ENCODE results near the gene PCDHB7. TPM values are rescaled to one million over a fixed set of nuclear protein-coding genes. Genes with fewer than 3 reads are reported as not detected.
"Not testable (repeated sequence)": the region's sequence is repeated elsewhere in the genome, so short reads cannot be mapped to it uniquely, and the experiment has no call there.

PCDHB7 gene
- polyA plus RNA-seq (2014; cell fraction: cytosol; rRNA removed), result 0.32 and 0.58 TPM in 2 replicates
- 0.67 and 0.91 TPM in 2 replicates for polyA plus RNA-seq (2014; cell fraction: nucleus; rRNA removed)

DNA sequence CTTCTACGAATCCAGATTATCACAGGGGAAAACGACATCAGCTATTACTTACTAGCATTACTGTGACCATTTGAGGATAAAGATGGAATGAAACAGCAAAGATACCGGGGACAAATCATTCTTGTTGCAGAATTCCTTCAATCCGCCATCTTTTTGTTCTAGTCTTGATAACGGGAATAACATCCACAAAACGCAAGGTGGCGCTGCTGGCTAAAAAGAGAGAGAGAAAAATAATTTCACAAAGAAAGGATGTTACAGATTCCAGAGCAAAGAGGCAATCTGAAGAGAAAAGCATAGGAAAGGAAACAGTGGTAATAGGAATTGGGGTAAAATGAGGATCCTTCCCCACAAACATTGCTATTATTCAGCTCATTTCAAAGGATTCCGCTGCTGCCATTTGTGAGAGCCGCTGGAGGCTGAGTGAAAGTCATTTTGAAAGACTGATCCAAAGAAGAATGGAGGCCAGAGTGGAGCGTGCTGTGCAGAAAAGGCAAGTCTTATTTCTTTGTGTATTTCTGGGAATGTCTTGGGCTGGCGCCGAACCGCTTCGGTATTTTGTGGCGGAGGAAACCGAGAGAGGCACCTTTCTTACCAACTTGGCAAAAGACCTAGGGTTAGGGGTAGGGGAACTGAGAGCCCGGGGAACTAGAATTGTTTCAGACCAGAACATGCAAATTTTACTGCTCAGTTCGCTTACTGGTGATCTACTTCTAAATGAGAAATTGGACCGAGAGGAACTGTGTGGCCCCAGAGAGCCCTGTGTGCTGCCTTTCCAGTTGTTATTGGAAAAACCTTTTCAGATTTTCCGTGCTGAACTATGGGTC lies at the start of gene PCDHB7:
Gene PCDHB7, plus strand, starts transcription at position 264 of the 824 bp plus-strand sequence. Its CDS starts 192 bp downstream, at position 456.
- DNase-seq (ENCODE audit: low spot score), result peak; percentile 45

DNA sequence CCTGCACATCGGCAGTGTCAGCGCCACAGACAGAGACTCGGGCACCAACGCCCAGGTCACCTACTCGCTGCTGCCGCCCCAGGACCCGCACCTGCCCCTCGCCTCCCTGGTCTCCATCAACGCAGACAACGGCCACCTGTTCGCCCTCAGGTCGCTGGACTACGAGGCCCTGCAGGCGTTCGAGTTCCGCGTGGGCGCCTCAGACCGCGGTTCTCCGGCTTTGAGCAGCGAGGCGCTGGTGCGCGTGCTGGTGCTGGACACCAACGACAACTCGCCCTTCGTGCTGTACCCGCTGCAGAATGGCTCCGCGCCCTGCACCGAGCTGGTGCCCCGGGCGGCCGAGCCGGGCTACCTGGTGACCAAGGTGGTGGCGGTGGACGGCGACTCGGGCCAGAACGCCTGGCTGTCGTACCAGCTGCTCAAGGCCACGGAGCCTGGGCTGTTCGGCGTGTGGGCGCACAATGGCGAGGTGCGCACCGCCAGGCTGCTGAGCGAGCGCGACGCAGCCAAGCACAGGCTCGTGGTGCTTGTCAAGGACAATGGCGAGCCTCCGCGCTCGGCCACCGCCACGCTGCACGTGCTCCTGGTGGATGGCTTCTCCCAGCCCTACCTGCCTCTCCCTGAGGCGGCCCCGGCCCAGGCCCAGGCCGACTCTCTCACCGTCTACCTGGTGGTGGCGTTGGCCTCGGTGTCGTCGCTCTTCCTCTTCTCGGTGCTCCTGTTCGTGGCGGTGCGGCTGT lies 48.9 kb upstream of the PCDHB7 start:
- DNase-seq (ENCODE audit: low spot score), result not testable (repeated sequence)

DNA sequence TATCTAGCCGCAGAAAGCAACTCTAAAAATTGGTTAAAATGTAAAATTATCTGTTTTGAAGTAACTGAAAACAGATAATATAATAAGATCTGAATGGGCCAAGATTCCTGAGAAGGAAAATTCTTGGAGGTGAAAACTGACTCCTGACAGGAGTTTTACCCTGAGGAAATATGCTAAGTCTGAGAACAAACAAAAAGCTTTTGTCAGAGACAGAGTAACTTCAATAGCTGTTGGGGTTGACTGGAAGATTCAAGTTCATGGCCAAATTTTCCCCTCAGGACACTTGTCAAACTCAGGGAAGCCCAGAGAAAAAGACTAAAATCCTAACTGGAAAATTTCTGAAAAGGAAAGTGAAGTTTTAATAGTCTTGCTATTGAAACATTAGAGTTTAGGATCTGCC lies 45.1 kb upstream of the PCDHB7 start:
- DNase-seq (ENCODE audit: low spot score), result no peak

DNA sequence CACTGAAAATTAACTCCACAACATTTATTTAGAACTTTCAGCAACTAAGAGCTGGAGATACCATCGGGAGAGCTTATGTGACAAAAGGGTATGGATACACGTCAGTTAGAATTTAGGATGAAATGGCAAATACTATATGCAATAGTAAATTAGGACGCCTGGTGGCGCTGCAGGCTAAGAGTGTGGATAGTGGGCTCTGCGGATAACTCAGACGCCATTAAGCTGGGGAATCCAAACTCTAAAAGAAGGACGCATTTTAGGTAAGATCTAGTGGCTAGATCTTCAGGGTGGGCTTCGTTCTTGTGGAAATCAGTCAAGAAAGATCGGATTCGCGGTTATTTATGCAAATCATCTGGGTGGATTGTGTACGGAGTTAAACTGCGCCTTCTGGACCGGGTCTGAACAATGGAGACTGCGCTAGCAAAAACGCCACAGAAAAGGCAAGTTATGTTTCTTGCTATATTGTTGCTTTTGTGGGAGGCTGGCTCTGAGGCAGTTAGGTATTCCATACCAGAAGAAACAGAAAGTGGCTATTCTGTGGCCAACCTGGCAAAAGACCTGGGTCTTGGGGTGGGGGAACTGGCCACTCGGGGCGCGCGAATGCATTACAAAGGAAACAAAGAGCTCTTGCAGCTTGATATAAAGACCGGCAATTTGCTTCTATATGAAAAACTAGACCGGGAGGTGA lies 37.3 kb upstream of the PCDHB7 start, which contains the start of gene PCDHB5:
Gene PCDHB5, plus strand, starts transcription at position 177 of the 688 bp plus-strand sequence. Its CDS starts 229 bp downstream, at position 406.
- no peak for DNase-seq (ENCODE audit: low spot score)

DNA sequence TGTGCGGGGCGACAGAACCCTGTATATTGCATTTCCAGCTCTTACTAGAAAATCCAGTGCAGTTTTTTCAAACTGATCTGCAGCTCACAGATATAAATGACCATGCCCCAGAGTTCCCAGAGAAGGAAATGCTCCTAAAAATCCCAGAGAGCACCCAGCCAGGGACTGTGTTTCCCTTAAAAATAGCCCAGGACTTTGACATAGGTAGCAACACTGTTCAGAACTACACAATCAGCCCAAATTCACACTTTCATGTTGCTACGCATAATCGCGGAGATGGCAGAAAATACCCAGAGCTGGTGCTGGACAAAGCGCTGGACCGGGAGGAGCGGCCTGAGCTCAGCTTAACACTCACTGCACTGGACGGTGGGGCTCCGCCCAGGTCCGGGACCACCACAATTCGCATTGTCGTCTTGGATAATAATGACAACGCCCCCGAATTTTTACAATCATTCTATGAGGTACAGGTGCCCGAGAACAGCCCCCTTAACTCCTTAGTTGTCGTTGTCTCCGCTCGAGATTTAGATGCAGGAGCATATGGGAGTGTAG lies 36.7 kb upstream of the PCDHB7 start:
- DNase-seq (ENCODE audit: low spot score), result no peak

DNA sequence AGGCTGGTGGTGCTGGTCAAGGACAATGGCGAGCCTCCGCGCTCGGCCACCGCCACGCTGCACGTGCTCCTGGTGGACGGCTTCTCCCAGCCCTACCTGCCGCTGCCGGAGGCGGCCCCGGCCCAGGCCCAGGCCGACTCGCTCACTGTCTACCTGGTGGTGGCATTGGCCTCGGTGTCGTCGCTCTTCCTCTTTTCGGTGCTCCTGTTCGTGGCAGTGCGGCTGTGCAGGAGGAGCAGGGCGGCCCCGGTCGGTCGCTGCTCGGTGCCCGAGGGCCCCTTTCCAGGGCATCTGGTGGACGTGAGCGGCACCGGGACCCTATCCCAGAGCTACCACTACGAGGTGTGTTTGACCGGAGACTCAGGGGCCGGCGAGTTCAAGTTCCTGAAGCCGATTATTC lies 35.1 kb upstream of the PCDHB7 start:
- DNase-seq (ENCODE audit: low spot score), result not testable (repeated sequence)

DNA sequence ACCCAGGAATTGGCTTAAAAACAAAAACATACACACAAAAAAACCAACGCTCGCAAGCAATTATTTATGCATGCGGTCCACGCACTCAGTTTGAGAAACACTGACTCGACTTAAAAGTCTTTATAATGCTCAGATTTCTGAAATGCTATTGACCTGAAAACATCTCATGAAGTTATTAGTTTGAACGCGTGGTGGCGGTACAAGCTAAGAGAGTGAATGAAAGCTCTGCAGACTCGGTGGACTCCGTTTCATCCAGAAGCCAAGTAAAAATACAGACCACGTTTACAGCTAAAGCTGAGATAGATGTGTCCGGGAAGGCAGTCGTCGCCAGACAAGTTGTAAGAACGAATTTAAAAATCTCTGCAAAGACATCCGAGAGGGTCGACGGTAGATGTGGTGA lies 22.6 kb upstream of the PCDHB7 start, which contains the start of gene PCDHB6:
Gene PCDHB6, plus strand, starts transcription at position 246 of the 400 bp plus-strand sequence. CDS start 201 bp downstream, outside the sequence.
- DNase-seq (ENCODE audit: low spot score), result peak; percentile 53

DNA sequence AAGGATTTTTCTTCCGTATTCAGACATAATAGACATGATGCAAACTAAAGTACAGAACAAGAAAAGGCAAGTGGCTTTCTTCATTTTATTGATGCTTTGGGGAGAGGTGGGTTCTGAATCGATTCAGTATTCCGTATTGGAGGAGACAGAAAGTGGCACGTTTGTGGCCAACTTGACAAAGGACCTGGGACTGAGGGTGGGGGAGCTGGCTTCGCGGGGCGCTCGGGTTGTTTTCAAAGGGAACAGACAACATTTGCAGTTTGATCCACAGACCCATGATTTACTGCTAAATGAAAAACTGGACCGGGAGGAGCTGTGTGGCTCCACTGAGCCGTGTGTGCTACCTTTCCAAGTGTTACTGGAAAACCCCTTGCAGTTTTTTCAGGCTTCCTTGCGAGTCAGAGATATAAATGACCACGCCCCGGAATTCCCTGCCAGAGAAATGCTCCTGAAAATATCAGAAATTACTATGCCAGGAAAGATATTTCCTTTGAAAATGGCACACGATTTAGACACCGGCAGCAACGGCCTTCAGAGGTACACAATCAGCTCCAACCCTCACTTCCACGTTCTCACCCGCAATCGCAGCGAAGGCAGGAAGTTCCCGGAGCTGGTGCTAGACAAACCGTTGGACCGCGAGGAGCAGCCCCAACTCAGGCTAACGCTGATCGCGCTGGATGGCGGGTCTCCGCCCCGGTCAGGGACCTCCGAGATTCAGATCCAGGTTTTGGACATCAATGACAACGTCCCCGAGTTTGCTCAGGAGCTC lies 22.0 kb upstream of the PCDHB7 start:
- no peak for DNase-seq (ENCODE audit: low spot score)

DNA sequence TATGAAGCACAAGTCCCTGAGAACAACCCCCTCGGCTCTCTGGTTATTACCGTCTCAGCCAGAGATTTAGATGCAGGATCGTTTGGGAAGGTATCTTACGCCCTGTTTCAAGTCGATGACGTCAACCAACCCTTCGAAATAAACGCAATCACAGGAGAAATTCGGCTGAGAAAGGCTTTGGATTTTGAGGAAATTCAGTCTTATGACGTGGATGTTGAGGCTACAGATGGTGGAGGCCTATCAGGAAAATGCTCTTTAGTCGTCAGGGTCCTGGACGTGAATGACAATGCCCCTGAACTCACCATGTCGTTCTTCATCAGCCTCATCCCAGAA lies 21.5 kb upstream of the PCDHB7 start:
- DNase-seq (ENCODE audit: low spot score), result no peak

DNA sequence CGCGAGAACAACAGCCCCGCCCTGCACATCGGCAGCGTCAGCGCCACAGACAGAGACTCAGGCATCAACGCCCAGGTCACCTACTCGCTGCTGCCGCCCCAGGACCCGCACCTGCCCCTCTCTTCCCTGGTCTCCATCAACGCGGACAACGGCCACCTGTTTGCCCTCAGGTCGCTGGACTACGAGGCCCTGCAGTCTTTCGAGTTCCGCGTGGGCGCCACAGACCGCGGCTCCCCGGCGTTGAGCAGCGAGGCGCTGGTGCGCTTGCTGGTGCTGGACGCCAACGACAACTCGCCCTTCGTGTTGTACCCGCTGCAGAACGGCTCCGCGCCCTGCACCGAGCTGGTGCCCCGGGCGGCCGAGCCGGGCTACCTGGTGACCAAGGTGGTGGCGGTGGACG lies 20.8 kb upstream of the PCDHB7 start:
- not testable (repeated sequence) for DNase-seq (ENCODE audit: low spot score)

DNA sequence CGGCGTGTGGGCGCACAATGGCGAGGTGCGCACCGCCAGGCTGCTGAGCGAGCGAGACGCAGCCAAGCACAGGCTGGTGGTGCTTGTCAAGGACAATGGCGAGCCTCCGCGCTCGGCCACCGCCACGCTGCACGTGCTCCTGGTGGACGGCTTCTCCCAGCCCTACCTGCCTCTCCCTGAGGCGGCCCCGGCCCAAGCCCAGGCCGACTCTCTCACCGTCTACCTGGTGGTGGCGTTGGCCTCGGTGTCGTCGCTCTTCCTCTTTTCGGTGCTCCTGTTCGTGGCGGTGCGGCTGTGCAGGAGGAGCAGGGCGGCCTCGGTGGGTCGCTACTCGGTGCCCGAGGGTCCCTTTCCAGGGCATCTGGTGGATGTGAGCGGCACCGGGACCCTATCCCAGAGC lies 20.3 kb upstream of the PCDHB7 start:
- DNase-seq (ENCODE audit: low spot score), result not testable (repeated sequence)

DNA sequence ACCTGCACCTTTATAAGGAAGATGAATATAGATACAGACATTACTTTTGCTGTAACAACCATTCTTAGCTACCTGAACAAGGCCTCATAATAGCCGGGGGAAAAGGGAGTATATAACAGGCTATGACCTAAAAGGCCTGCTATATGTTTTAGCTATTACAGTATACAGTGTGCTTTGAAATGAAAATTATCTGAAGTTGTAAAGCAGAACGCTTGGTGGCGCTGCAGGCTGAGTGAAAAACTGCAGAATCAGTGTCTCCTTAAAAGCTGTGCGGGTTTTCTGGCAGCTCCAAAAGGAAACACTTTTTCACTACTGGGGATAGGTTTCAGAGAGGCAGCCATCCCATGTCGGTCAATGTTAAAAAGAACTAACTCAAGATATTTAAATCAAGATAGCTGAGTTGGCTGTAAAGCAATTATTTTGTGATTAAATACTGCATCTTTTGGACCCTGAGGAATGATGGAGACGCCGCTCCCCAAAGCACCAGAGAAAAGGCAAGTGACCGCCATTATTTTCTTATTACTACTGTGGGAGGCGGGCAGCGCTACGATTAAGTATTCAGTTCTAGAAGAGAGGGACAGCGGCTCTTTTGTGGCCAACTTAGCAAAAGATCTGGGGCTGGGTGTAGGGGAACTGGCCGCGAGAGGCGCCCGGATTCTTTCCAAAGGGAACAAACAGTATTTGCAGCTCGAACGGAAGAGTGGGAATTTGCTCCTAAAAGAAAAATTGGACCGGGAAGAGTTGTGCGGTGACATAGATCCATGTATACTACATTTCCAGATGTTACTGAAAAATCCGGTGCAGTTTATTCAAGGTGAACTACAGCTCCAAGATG lies 16.7 kb upstream of the PCDHB7 start:
- DNase-seq (ENCODE audit: low spot score), result no peak

DNA sequence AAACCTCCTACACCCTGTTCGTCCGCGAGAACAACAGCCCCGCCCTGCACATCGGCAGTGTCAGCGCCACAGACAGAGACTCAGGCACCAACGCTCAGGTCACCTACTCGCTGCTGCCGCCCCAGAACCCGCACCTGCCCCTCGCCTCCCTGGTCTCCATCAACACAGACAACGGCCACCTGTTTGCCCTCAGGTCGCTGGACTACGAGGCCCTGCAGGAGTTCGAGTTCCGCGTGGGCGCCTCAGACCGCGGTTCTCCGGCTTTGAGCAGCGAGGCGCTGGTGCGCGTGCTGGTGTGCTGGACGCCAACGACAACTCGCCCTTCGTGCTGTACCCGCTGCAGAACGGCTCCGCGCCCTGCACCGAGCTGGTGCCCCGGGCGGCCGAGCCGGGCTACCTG lies 15.1 kb upstream of the PCDHB7 start:
- not testable (repeated sequence) for DNase-seq (ENCODE audit: low spot score)

DNA sequence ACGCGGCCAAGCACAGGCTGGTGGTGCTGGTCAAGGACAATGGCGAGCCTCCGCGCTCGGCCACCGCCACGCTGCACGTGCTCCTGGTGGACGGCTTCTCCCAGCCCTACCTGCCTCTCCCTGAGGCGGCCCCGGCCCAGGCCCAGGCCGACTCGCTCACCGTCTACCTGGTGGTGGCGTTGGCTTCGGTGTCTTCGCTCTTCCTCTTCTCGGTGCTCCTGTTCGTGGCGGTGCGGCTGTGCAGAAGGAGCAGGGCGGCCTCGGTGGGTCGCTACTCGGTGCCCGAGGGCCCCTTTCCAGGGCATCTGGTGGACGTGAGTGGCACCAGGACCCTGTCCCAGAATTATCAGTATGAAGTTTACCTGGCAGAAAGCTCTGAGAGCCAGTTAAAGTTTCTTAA lies 14.5 kb upstream of the PCDHB7 start:
- DNase-seq (ENCODE audit: low spot score), result not testable (repeated sequence)

DNA sequence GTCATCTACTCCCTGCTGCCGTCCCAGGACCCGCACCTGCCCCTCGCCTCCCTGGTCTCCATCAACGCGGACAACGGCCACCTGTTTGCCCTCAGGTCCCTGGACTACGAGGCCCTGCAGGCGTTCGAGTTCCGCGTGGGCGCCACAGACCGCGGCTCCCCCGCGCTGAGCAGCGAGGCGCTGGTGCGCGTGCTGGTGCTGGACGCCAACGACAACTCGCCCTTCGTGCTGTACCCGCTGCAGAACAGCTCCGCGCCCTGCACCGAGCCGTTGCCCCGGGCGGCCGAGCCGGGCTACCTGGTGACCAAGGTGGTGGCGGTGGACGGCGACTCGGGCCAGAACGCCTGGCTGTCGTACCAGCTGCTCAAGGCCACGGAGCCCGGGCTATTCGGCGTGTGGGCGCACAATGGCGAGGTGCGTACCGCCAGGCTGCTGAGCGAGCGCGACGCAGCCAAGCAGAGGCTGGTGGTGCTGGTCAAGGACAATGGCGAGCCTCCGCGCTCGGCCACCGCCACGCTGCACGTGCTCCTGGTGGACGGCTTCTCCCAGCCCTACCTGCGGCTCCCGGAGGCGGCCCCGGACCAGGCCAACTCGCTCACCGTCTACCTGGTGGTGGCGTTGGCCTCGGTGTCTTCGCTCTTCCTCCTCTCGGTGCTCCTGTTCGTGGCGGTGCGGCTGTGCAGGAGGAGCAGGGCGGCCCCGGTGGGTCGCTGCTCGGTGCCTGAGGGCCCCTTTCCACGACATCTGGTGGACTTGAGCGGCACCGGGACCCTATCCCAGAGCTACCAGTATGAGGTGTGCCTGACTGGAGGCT lies 2.1 kb downstream of the PCDHB7 start:
- not testable (repeated sequence) for DNase-seq (ENCODE audit: low spot score)

DNA sequence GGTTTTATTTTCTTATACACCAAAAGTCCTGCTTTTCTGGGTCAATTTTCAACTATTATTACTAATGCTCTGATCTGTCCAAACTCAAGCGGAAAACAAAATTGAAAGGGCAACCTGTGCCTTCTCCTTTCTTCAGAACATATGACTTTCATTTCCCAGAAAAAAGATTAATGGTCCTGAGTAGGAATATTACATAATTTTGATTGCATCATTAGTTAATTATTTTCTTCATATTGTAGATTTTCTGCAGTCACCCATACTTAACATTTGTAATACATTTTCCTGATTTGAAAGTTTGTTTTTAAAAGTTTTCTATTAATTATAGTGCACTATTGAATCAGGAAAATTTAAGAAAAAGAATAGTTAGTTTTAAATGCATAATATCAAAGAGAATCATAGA lies 3.5 kb downstream of the PCDHB7 start:
- no peak for DNase-seq (ENCODE audit: low spot score)

DNA sequence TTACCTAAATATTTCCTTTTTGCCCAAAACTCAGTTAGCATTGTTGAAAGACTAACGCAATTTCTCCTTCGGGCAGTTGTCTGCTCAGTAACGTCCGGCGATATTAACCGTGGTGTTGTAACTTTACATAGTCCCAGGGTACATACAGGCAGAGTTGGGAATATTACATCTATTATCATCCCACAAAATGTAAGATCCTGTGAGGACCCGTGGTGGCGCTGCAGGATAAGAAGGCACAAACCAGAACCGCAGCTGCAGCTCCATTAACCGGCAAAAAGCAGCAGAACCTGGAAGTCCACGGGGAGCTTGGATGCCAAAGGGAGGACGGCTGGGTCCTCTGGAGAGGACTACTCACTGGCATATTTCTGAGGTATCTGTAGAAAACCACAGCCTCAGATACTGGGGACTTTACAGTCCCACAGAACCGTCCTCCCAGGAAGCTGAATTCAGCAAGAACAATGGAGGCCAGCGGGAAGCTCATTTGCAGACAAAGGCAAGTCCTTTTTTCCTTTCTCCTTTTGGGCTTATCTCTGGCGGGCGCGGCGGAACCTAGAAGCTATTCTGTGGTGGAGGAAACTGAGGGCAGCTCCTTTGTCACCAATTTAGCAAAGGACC lies 5.2 kb downstream of the PCDHB7 start, which contains the start of gene PCDHB8:
Gene PCDHB8, plus strand, starts transcription at position 214 of the 615 bp plus-strand sequence. Its CDS starts 245 bp downstream, at position 459.
- peak; percentile 26 for DNase-seq (ENCODE audit: low spot score)

DNA sequence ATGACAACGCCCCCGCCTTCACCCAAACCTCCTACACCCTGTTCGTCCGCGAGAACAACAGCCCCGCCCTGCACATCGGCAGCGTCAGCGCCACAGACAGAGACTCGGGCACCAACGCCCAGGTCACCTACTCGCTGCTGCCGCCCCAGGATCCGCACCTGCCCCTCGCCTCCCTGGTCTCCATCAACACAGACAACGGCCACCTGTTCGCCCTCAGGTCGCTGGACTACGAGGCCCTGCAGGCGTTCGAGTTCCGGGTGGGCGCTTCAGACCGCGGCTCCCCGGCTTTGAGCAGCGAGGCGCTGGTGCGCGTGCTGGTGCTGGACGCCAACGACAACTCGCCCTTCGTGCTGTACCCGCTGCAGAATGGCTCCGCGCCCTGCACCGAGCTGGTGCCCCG lies 6.9 kb downstream of the PCDHB7 start:
- DNase-seq (ENCODE audit: low spot score), result not testable (repeated sequence)

Data from SK-N-DZ (cell line).